Ovary (tissue), 3 donors: ENCODE data around the gene FOXK2.

Experiments
- EP300 ChIP-seq: sonication (generic); formaldehyde crosslinking; IDR thresholded peaks from one replicate; pipeline ENCODE4 v1.6.1; 2017; ENCODE audit warnings: antibody characterized with exemption
- POLR2A ChIP-seq: fragments of 450-650 bp; IDR thresholded peaks from one replicate; pipeline ENCODE4 v1.6.1; 2017; ENCODE audit warnings: antibody characterized with exemption, mild to moderate bottlenecking, moderate library complexity
- TF ChIP-seq, protein P1 (sequence below), 3 donors: fragments of 450-650 bp in 2 of 3; fragments of 200-600 bp in 1 of 3; IDR thresholded peaks; one replicate each; pipeline versions ENCODE4 v1.5.1 to v1.8.0; 2016 to 2022; ENCODE audit warnings: antibody characterized with exemption in 3 of 3, mild to moderate bottlenecking in 1 of 3
- donor health status: DM: no; HTN: no; CAD: no.

DNA sequence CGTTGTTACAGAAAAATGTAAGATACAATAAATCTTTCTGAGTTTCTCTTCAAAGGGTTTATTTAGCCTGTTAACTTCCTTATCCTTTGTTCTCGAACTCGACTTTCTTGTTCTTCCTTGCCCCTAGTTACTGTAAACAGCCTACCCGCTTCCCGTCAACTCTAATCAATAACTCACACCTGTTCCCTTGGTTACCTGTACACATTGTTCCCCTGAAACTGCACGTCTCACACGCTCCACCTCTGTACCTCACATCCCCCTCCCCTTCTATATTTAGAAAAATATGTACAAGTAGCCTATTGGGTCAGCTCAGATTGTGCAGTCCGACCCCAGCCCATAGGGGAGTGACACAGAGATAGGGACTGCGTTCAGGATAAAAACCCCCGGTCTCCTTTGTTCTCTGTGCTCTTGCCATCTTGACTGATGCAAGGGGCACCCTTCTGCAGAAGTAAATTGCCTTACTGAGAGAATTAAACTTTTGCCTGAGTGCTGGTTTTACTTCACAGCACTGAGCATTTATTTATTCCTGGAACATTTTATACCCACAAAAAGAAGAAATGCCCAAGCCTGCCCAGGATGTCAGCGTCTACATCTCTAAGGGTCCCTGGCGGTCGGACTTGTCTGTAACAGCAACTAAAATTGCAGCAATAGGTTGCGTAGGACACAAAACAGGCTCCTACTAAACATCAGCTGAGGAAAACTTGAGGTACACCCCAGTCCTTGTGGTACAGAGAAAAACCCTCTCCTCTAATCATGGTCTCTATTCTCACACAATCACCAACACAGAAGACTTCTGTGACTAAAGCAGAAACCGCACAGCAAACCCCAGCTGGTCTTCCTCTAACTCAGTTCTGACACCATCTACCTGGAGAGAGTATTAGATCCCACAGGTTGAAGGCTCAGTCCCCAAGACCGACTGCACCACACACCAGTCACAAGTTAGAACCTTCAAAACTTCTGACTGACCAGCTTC, 117.4 kb downstream of the FOXK2 start:
- TF ChIP-seq, protein P1, sequence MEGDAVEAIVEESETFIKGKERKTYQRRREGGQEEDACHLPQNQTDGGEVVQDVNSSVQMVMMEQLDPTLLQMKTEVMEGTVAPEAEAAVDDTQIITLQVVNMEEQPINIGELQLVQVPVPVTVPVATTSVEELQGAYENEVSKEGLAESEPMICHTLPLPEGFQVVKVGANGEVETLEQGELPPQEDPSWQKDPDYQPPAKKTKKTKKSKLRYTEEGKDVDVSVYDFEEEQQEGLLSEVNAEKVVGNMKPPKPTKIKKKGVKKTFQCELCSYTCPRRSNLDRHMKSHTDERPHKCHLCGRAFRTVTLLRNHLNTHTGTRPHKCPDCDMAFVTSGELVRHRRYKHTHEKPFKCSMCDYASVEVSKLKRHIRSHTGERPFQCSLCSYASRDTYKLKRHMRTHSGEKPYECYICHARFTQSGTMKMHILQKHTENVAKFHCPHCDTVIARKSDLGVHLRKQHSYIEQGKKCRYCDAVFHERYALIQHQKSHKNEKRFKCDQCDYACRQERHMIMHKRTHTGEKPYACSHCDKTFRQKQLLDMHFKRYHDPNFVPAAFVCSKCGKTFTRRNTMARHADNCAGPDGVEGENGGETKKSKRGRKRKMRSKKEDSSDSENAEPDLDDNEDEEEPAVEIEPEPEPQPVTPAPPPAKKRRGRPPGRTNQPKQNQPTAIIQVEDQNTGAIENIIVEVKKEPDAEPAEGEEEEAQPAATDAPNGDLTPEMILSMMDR (IDR thresholded peaks at IDR 0.05), result no peak
- no peak for TF ChIP-seq POLR2A
- TF ChIP-seq EP300, result no peak
